ENCODE results near the gene OASL. TPM values are rescaled to one million over a fixed set of nuclear protein-coding genes. Genes with fewer than 3 reads are reported as not detected.

Gene OASL
- total RNA-seq, 2 donors from 2014 or later: 0.14 to 0.91 TPM

DNA sequence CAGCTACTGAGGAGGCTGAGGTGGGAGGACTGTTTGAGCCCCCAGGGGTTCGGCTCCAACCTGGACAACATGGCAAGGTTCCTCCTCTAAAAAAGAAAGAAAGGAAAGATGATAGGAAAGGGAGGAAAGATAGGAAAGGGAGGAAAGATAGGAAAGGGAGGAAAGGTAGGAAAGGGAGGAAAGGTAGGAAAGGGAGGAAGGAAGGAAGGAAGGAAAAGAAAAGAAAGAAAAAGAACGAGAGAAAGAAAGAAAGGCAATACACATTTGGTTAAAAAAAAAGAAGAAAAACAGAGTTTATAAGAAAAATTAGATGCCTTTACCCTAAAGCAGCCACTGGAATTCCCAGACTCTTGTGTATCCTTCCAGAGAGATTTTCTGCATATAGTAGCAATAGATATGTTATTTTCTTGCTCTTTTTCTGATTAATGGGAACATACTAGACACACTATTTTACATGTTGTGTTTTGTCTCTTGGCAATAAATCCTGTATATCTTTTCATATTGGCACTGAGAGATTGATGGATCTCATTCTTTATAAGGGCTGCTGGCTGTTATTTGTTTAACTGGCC lies 48.5 kb downstream of the OASL start:
- Histone ChIP-seq H3K27me3 (replicated peaks; ENCODE audit: insufficient read depth) (no peaks in the 10 kb centered on the region), H3K9me3 (no peaks in the 10 kb centered on the region), H3K4me3 (no peak overlapping the region), H3K4me1 (replicated peaks) (no peaks in the 10 kb centered on the region), H3K27ac (no peak overlapping the region), H3K36me3 (no peaks in the 10 kb centered on the region)
- DNase-seq (ENCODE audit: low spot score): no peak
- intact Hi-C loops (cut with DNase I): no loop called here
- TF ChIP-seq, protein P1, sequence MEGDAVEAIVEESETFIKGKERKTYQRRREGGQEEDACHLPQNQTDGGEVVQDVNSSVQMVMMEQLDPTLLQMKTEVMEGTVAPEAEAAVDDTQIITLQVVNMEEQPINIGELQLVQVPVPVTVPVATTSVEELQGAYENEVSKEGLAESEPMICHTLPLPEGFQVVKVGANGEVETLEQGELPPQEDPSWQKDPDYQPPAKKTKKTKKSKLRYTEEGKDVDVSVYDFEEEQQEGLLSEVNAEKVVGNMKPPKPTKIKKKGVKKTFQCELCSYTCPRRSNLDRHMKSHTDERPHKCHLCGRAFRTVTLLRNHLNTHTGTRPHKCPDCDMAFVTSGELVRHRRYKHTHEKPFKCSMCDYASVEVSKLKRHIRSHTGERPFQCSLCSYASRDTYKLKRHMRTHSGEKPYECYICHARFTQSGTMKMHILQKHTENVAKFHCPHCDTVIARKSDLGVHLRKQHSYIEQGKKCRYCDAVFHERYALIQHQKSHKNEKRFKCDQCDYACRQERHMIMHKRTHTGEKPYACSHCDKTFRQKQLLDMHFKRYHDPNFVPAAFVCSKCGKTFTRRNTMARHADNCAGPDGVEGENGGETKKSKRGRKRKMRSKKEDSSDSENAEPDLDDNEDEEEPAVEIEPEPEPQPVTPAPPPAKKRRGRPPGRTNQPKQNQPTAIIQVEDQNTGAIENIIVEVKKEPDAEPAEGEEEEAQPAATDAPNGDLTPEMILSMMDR (IDR thresholded peaks at IDR 0.05): no peak
- TF ChIP-seq POLR2A (IDR thresholded peaks at IDR 0.05): no peak
- no peak for TF ChIP-seq POLR2AphosphoS5 (IDR thresholded peaks at IDR 0.05)
- WGBS: 84% methylated on average over 2 of the region's 2 CpGs

DNA sequence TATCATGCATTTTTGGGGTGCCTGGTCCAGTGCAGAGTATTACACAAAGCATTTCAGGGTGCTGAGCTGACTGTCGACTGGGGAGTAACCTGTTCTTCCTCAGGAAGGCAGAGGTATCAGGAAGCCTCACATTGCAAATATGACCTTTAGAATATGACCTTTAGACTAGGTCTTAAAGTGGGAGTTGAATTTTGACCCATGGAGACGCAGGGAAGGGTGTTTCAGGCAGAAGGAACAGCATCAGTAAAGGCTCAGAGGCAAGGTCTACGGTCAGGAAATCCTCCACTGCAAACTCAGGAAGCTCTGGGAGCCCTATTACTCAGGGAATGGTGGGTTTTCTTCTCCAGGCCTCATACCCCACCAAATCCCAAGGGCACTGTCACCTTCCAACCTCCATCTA lies 49.4 kb downstream of the OASL start:
- intact Hi-C loops (cut with DNase I): no loop called here
- no peaks in the 10 kb centered on the region for H3K36me3 ChIP-seq
- no peak overlapping the region for H3K27ac ChIP-seq
- DNase-seq (ENCODE audit: low spot score): no peak
- WGBS: 88% methylated on average over 3 of the region's 3 CpGs
- H3K27me3 ChIP-seq (replicated peaks; ENCODE audit: insufficient read depth): no peaks in the 10 kb centered on the region
- no peaks in the 10 kb centered on the region for H3K9me3 ChIP-seq
- no peaks in the 10 kb centered on the region for H3K4me1 ChIP-seq (replicated peaks)
- TF ChIP-seq, protein P1 (IDR thresholded peaks at IDR 0.05): no peak
- no peak for TF ChIP-seq POLR2A (IDR thresholded peaks at IDR 0.05)
- no peak for TF ChIP-seq POLR2AphosphoS5 (IDR thresholded peaks at IDR 0.05)
- no peak overlapping the region for H3K4me3 ChIP-seq

DNA sequence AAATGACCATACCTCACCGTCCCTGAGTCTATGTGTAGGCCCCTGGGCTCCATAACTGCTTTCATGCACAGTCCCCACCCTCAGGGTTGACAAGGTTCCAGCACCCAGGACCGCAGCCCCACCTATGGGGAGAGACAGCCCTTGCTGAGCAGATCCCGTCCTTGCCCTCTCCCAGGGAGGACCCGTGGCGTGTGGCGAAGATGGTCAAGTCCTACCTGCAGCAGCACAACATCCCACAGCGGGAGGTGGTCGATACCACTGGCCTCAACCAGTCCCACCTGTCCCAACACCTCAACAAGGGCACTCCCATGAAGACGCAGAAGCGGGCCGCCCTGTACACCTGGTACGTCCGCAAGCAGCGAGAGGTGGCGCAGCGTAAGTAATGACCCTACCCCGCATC lies 50.4 kb downstream of the OASL start:
- 90% methylated on average over 17 of the region's 17 CpGs for WGBS
- no peak overlapping the region for H3K27ac ChIP-seq

DNA sequence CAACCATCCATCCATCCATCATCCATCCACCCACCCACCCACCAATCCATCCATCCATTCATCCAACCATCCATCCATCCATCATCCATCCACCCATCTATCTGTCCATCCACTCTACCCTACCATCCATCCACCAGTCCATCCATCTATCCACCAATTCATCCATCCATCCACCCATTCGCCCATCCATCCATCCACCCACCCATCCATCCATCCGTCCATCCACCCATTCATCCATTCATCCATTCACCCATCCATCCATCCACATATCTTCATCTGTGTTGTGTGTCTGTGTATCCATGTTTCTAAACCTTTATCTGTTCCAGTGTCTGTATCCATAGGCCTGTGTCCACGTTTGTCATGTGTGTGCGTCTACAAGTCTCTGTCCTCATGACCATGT lies 50.8 kb downstream of the OASL start:
- Histone ChIP-seq H3K27me3 (replicated peaks; ENCODE audit: insufficient read depth) (no peaks in the 10 kb centered on the region), H3K9me3 (no peaks in the 10 kb centered on the region), H3K4me1 (replicated peaks) (no peaks in the 10 kb centered on the region), H3K27ac (no peak overlapping the region), H3K36me3 (no peaks in the 10 kb centered on the region), H3K4me3 (no peak overlapping the region)
- no peak for TF ChIP-seq POLR2AphosphoS5 (IDR thresholded peaks at IDR 0.05)
- DNase-seq (ENCODE audit: low spot score): no peak
- 94% methylated on average over 4 of the region's 4 CpGs for WGBS
- intact Hi-C loops (cut with DNase I): no loop called here

More for the DNA sequence above, 50.4 kb downstream of the OASL start:
- Histone ChIP-seq H3K4me1 (replicated peaks) (no peaks in the 10 kb centered on the region), H3K9me3 (no peaks in the 10 kb centered on the region), H3K27me3 (replicated peaks; ENCODE audit: insufficient read depth) (no peaks in the 10 kb centered on the region), H3K4me3 (no peak overlapping the region), H3K36me3 (no peaks in the 10 kb centered on the region)
- intact Hi-C loops (cut with DNase I): no loop called here
- no peak for DNase-seq (ENCODE audit: low spot score)
- no peak for TF ChIP-seq POLR2A (IDR thresholded peaks at IDR 0.05)
- TF ChIP-seq, protein P1 (IDR thresholded peaks at IDR 0.05): no peak
- no peak for TF ChIP-seq POLR2AphosphoS5 (IDR thresholded peaks at IDR 0.05)

DNA sequence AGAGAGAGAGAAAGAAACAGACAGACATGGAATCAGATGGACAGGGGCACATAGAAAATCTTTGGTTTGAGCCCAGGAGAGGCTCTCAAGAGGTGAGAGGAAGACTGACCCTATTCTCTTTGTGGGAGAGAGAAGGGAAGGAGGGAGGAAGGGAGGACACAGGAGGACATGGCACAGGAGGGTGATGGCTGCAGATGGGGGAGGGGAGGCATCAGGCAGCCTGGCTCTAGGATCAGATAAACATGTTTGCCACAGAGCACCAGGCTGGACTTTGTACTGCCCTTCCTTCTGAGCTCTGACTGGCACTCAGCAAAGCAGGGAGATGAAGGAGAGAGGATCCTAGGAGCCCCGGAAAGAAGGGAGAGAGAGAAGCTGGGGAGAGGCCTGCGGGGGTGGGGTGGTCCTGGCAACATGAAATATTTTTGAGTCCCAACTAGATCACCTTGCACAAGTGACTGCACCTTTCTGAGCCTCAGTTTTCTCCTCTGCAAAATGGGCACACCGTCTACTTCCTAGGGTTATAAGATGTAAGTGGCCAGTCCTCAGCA lies 54.6 kb downstream of the OASL start:
- no peak overlapping the region for H3K27ac ChIP-seq
- intact Hi-C loops (cut with DNase I): no loop called here

More for the DNA sequence above, 54.6 kb downstream of the OASL start:
- H3K4me1 ChIP-seq (replicated peaks): no peaks in the 10 kb centered on the region
- no peak for DNase-seq (ENCODE audit: low spot score)
- H3K36me3 ChIP-seq: no peaks in the 10 kb centered on the region
- no peaks in the 10 kb centered on the region for H3K27me3 ChIP-seq (replicated peaks; ENCODE audit: insufficient read depth)
- no peak overlapping the region for H3K4me3 ChIP-seq
- no peaks in the 10 kb centered on the region for H3K9me3 ChIP-seq
- TF ChIP-seq POLR2A (IDR thresholded peaks at IDR 0.05) (no peak), POLR2AphosphoS5 (IDR thresholded peaks at IDR 0.05) (no peak)
- TF ChIP-seq, protein P1 (IDR thresholded peaks at IDR 0.05): no peak
- WGBS: 85% methylated on average over 3 of the region's 3 CpGs

All from prostate gland (tissue), 2 donors.